AG10803 (cell line): ENCODE data around the gene GABRG3.

Source experiments
- DNase-seq: peaks from one replicate; pipeline ENCODE4 v3.0.0; 2010; ENCODE audit warnings: low read depth
- H3K4me3 ChIP-seq: 2 replicates; pipeline ENCODE4 v1.5.1; 2011; ENCODE audit warnings: mild to moderate bottlenecking, low read length, control low read depth
- CTCF ChIP-seq: conservative IDR thresholded peaks from 2 replicates; pipeline ENCODE4 v1.5.1; 2011; ENCODE audit warnings: mild to moderate bottlenecking, low read length, control low read depth, inconsistent platforms

The GABRG3 gene

GRCh38 chr15:27563765-27564370, 592.9 kb downstream of the GABRG3 start:
- no peak for DNase-seq
- no peak for TF ChIP-seq CTCF
- H3K4me3 ChIP-seq = no peak overlapping the region

GRCh38 chr15:27564656-27565055, 593.7 kb downstream of the GABRG3 start:
- no peak overlapping the region for H3K4me3 ChIP-seq
- no peak for DNase-seq
- no peak for TF ChIP-seq CTCF

- no peak for DNase-seq
- no peak overlapping the region for H3K4me3 ChIP-seq
- TF ChIP-seq CTCF = no peak
These were observed 599.8 kb downstream of the GABRG3 start for GRCh38 chr15:27570746-27571145.

GRCh38 chr15:27573805-27574485, 603.0 kb downstream of the GABRG3 start:
- no peak overlapping the region for H3K4me3 ChIP-seq
- DNase-seq = no peak
- TF ChIP-seq CTCF = no peak

- H3K4me3 ChIP-seq = no peak overlapping the region
- no peak for DNase-seq
- TF ChIP-seq CTCF = no peak
These were observed 603.6 kb downstream of the GABRG3 start for GRCh38 chr15:27574541-27575054.

GRCh38 chr15:27575521-27575920, 604.5 kb downstream of the GABRG3 start:
- TF ChIP-seq CTCF = no peak
- DNase-seq = no peak

GRCh38 chr15:27576576-27576975, 605.6 kb downstream of the GABRG3 start:
- no peak for TF ChIP-seq CTCF
- no peak overlapping the region for H3K4me3 ChIP-seq
- DNase-seq = no peak

More at GRCh38 chr15:27575521-27575920, 604.5 kb downstream of the GABRG3 start:
- H3K4me3 ChIP-seq = no peak overlapping the region
